NCI-H1417 treated with DMSO at 0.1 percent for 48 hours (cell line): ENCODE measurements around the gene SLC6A15.
A peak's percentile ranks its signal among the peaks of the same experiment; 100 is the strongest.

Experiments
- DNase-seq: peaks from one replicate; lab custom pipeline; 2025; lab: John Stamatoyannopoulos, UW

SLC6A15 gene

GRCh38 chr12:84912198-84913128, at the start of gene SLC6A15:
Gene SLC6A15, minus strand, starts transcription at chr12:84912799. Its CDS starts 20,679 bp downstream, at chr12:84892120.
- DNase-seq: peak; percentile 83

GRCh38 chr12:84960918-84961317, 48.3 kb upstream of the SLC6A15 start:
- no peak for DNase-seq

GRCh38 chr12:84955298-84955697, 42.7 kb upstream of the SLC6A15 start:
- DNase-seq: no peak

GRCh38 chr12:84954415-84954814, 41.8 kb upstream of the SLC6A15 start:
- no peak for DNase-seq

GRCh38 chr12:84950971-84951546, 38.5 kb upstream of the SLC6A15 start:
- no peak for DNase-seq

- DNase-seq: no peak
These were observed 34.2 kb upstream of the SLC6A15 start for GRCh38 chr12:84946753-84947152.

GRCh38 chr12:84937415-84937814, 24.8 kb upstream of the SLC6A15 start:
- no peak for DNase-seq

GRCh38 chr12:84929501-84929900, 16.9 kb upstream of the SLC6A15 start:
- no peak for DNase-seq

- DNase-seq: no peak
These were observed 12.4 kb upstream of the SLC6A15 start for GRCh38 chr12:84924981-84925380.

GRCh38 chr12:84922693-84923092, 10.1 kb upstream of the SLC6A15 start:
- no peak for DNase-seq

GRCh38 chr12:84920331-84920730, 7.7 kb upstream of the SLC6A15 start:
- no peak for DNase-seq

GRCh38 chr12:84919271-84919670, 6.7 kb upstream of the SLC6A15 start:
- DNase-seq: no peak

GRCh38 chr12:84913129-84913515, 523 bp upstream of the SLC6A15 start:
- no peak for DNase-seq

GRCh38 chr12:84911271-84912197, 1.1 kb downstream of the SLC6A15 start:
- peak; percentile 48 for DNase-seq

GRCh38 chr12:84910549-84911241, 1.9 kb downstream of the SLC6A15 start:
- DNase-seq: no peak

- DNase-seq: no peak
These were observed 8.5 kb downstream of the SLC6A15 start for GRCh38 chr12:84904051-84904450.

GRCh38 chr12:84891106-84891838, 21.3 kb downstream of the SLC6A15 start:
- no peak for DNase-seq

- no peak for DNase-seq
These were observed 22.8 kb downstream of the SLC6A15 start for GRCh38 chr12:84889818-84890217.

- DNase-seq: no peak
These were observed 23.7 kb downstream of the SLC6A15 start for GRCh38 chr12:84888861-84889260.

- DNase-seq: no peak
These were observed 35.3 kb downstream of the SLC6A15 start for GRCh38 chr12:84877340-84877739.

- no peak for DNase-seq
These were observed 37.4 kb downstream of the SLC6A15 start for GRCh38 chr12:84875241-84875640.
